Kidney (tissue), 14 donors: Measurements from ENCODE around the gene BCO2. TPM values are rescaled to one million over a fixed set of nuclear protein-coding genes. Genes with fewer than 3 reads are reported as not detected.

Source experiments
- DNase-seq, 5 donors: peaks; one replicate each; pipeline ENCODE4 v3.0.0-alpha.2; 2013 to 2020
- FAIRE-seq: peaks from 2 replicates; lab custom pipeline; 2012; peaks lifted over from hg19 to GRCh38; lab: Jason Lieb, UNC
- H3K27ac ChIP-seq, 2 donors: one replicate each; pipeline ENCODE4 v1.7.0; 2013; ENCODE audit warnings: low read depth in 2 of 2, low read length in 2 of 2, inconsistent platforms in 1 of 2
- H3K27me3 ChIP-seq: one replicate; pipeline ENCODE4 v1.7.1; 2013; ENCODE audit warnings: low read length, inconsistent platforms; ENCODE audit not compliant: control insufficient read depth, insufficient read depth
- H3K36me3 ChIP-seq, 3 donors: one replicate each; pipeline versions ENCODE4 v1.7.0 to v1.7.1; 2013; ENCODE audit warnings: low read length in 3 of 3, control low read depth in 1 of 3, inconsistent platforms in 1 of 3; ENCODE audit not compliant: insufficient read depth in 3 of 3, control insufficient read depth in 2 of 3
- H3K4me1 ChIP-seq, 3 donors: one replicate each; pipeline versions ENCODE4 v1.7.0 to v1.7.1; 2013; ENCODE audit warnings: low read length in 3 of 3, inconsistent platforms in 1 of 3, low read depth in 1 of 3; ENCODE audit not compliant: control insufficient read depth in 2 of 3, insufficient read depth in 2 of 3
- H3K4me3 ChIP-seq, 3 donors: one replicate each; pipeline versions ENCODE4 v1.7.0 to v1.8.1; 2013; ENCODE audit warnings: low read length in 3 of 3, control low read depth in 1 of 3, inconsistent platforms in 1 of 3
- H3K9ac ChIP-seq, 3 donors: one replicate each; pipeline versions ENCODE4 v1.7.0 to v1.7.1; 2013; ENCODE audit warnings: low read length in 3 of 3, control low read depth in 1 of 3, inconsistent platforms in 1 of 3
- H3K9me3 ChIP-seq, 3 donors: one replicate each; pipeline versions ENCODE4 v1.7.0 to v1.7.1; 2013; ENCODE audit warnings: low read length in 3 of 3, control low read depth in 1 of 3, inconsistent platforms in 1 of 3; ENCODE audit not compliant: control insufficient read depth in 2 of 3, insufficient read depth in 1 of 3
- intact Hi-C: fragments of 100-400 bp; cut with DNase I; formaldehyde crosslinking; loops from one replicate; pipeline ENCODE4 v1.11.1; 2022
- polyA plus RNA-seq: library from polyadenylated mRNA; stranded (reverse); fragments of 350-450 nt; fragmentation: Illumina TruSeq; extraction: RNeasy Lipid Tissue Mini Kit (QIAGEN cat#74804); gene quantifications from one replicate; pipeline ENCODE4 v1.2.3, GENCODE V29; 2014; ENCODE audit warnings: low read depth, low replicate concordance; ENCODE audit not compliant: insufficient read depth
- total RNA-seq: library from RNA; stranded (reverse); fragmentation: NEBNext Ultra II Directional; extraction: Animal tissue kit (Norgen Biotek cat#: 25700); gene quantifications from one replicate; pipeline ENCODE4 v1.2.1, GENCODE V29; 2021
- TF ChIP-seq, protein P1 (sequence below): IDR thresholded peaks from 3 replicates; pipeline ENCODE4 v1.5.1; 2012; ENCODE audit warnings: mild to moderate bottlenecking, moderate library complexity, borderline replicate concordance; ENCODE audit not compliant: insufficient read depth; ENCODE audit errors: extremely low read depth
- donor health status: control.
- donor health status: control.
- donor health status: control.
- donor health status: control.
- donor health status: control.
- donor health status: DM: yes; HTN: yes; CAD: no.
- donor health status: Normal renal cell carcinoma (clear cell type).

BCO2 gene
- total and polyA plus RNA-seq, 2 donors from 2014 or later = 6.9 to 9.6 TPM

DNA sequence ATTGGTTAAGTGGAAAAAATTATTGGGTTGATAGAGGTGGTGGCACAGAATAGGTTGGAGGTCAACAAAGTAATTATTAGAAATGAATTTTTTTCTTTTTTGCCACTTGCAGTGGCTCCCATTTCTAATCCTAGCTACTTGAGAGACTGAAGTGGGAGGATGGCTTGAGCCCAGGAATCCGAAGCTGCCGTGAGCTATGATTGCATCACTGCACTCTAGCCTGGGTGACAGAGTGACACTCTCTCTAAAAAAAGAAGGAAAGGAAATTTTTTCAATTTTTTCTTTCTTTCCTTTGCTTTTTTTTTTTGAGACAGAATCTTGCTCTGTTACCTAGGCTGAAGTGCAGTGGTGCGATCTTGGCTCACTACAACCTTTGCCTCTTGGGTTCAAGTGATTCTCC lies 2.2 kb upstream of the BCO2 start:
- Histone ChIP-seq H3K9ac (no peak overlapping the region), H3K27ac (no peak overlapping the region), H3K36me3 (no peaks in the 10 kb centered on the region), H3K27me3 (no peaks in the 10 kb centered on the region), H3K9me3 (no peaks in the 10 kb centered on the region), H3K4me1 (peaks cover 0 to 5% (median 0%) of the 10 kb centered on the region in 3 donors), H3K4me3 (no peak overlapping the region)
- intact Hi-C loops = no loop called here
- FAIRE-seq (no peak), DNase-seq (no peak)
- TF ChIP-seq, protein P1, sequence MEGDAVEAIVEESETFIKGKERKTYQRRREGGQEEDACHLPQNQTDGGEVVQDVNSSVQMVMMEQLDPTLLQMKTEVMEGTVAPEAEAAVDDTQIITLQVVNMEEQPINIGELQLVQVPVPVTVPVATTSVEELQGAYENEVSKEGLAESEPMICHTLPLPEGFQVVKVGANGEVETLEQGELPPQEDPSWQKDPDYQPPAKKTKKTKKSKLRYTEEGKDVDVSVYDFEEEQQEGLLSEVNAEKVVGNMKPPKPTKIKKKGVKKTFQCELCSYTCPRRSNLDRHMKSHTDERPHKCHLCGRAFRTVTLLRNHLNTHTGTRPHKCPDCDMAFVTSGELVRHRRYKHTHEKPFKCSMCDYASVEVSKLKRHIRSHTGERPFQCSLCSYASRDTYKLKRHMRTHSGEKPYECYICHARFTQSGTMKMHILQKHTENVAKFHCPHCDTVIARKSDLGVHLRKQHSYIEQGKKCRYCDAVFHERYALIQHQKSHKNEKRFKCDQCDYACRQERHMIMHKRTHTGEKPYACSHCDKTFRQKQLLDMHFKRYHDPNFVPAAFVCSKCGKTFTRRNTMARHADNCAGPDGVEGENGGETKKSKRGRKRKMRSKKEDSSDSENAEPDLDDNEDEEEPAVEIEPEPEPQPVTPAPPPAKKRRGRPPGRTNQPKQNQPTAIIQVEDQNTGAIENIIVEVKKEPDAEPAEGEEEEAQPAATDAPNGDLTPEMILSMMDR = no peak

DNA sequence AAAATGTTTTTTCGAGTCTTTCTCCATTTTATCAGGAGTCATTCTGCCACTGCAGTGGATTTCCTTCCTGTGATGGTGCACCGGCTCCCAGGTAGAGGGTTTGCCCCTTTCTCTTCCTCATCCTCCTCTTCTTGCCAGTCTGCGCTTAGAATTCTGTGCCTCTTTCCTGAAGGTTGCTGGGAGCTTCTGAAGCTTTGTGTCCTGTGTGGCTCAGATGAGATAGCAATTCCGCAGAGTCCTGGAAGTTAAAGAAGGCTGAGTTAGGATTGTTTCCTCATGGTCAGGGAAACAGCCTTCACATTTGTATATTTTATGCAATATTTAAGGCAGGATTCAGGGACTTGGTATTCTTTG lies 264 bp downstream of the BCO2 start:
- no peaks in the 10 kb centered on the region for H3K27me3 ChIP-seq
- H3K9me3 ChIP-seq = no peaks in the 10 kb centered on the region
- peak overlapping the region; percentile 41 to 49 (median 47) for H3K4me3 ChIP-seq
- peak overlapping the region in 1 of 3 donors; percentile 13 for H3K9ac ChIP-seq
- no peaks in the 10 kb centered on the region for H3K36me3 ChIP-seq
- TF ChIP-seq, protein P1 = no peak
- H3K27ac ChIP-seq = no peak overlapping the region
- no peak for FAIRE-seq
- peak in 1 of 5 donors; percentile 40 for DNase-seq
- peaks cover 0 to 5% (median 0%) of the 10 kb centered on the region in 3 donors for H3K4me1 ChIP-seq
- intact Hi-C loops = no loop called here

DNA sequence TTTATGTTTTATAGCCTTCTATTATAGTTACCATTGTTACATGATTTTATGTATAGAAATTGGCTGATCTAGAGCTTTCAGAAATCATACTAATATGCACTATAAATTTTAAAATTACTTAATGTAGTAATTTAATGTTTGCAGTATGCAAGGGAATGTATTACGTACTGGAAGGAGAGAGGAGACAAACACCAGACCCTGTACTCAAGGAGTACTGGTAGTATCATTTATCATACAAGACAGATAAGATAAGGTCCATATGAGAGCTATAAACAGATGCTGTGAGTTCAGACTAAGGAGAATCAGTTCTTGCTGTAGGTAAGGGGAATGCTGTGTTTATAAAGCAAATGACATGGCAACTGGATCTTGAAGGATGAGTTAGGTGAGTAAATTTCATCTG lies 765 bp downstream of the BCO2 start:
- DNase-seq (no peak), FAIRE-seq (no peak)
- Histone ChIP-seq H3K9ac (no peak overlapping the region), H3K27ac (no peak overlapping the region), H3K9me3 (no peaks in the 10 kb centered on the region), H3K36me3 (no peaks in the 10 kb centered on the region), H3K4me3 (no peak overlapping the region), H3K27me3 (no peaks in the 10 kb centered on the region), H3K4me1 (peaks cover 0 to 5% (median 0%) of the 10 kb centered on the region in 3 donors)
- TF ChIP-seq, protein P1 = no peak
- intact Hi-C loops = no loop called here

DNA sequence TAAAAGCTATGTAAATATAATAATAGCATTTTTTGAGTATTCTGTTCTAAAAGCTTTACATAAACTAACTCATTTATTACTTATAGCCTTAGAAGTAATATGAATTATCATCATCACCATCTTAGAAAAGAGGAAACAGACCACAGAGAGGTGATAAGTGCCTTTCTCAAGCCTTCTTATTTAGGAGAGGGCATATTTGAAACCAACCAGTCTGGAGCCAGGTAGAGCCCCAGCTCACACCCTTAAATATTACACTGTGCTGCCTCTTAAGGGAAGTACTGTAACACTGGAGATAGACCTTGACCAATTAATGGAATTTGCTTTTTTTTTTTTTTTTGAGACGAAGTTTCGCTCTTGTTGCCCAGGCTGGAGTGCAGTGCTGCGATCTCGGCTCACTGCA lies 2.3 kb downstream of the BCO2 start:
- FAIRE-seq (no peak), DNase-seq (no peak)
- Histone ChIP-seq H3K4me1 (peaks cover 0 to 5% (median 0%) of the 10 kb centered on the region in 3 donors), H3K27me3 (no peaks in the 10 kb centered on the region), H3K9ac (no peak overlapping the region), H3K27ac (no peak overlapping the region), H3K9me3 (no peaks in the 10 kb centered on the region), H3K36me3 (no peaks in the 10 kb centered on the region), H3K4me3 (no peak overlapping the region)
- TF ChIP-seq, protein P1 = no peak
- intact Hi-C loops = no loop called here
